Neural cell (in vitro differentiated cells): Measurements from ENCODE around the gene TCFL5. TPM values are rescaled to one million over a fixed set of nuclear protein-coding genes. Genes with fewer than 3 reads are reported as not detected.

Experiments
- H2AFZ ChIP-seq: fragments of 200-600, 300-800 bp; sonication (generic), shearing (Covaris generic); 2 replicates; pipeline ENCODE4 v1.6.0; 2014; ENCODE audit warnings: low read depth, mild to moderate bottlenecking, antibody characterized with exemption, low read length, moderate library complexity
- H3F3A ChIP-seq: fragments of 200-600 bp; shearing (Covaris generic); 2 replicates; pipeline ENCODE4 v1.6.1; 2016; ENCODE audit warnings: mild to moderate bottlenecking, moderate library complexity, mixed read lengths, antibody characterized with exemption, low read length; ENCODE audit not compliant: insufficient read depth, poor library complexity, severe bottlenecking
- H3K27ac ChIP-seq: fragments of 200-600, 300-800 bp; sonication (generic), shearing (Covaris generic); 2 replicates; pipeline ENCODE4 v1.5.1; 2014; ENCODE audit warnings: mild to moderate bottlenecking, low read length, moderate library complexity
- H3K27me3 ChIP-seq: fragments of 300-800, 200-600 bp; sonication (generic), shearing (Covaris generic); 2 replicates; pipeline ENCODE4 v1.6.0; 2014; ENCODE audit warnings: mild to moderate bottlenecking, low read depth, low read length, moderate library complexity; ENCODE audit not compliant: insufficient read depth
- H3K36me3 ChIP-seq: fragments of 300-800, 200-600 bp; sonication (generic), shearing (Covaris generic); 2 replicates; pipeline ENCODE4 v1.5.1; 2014; ENCODE audit warnings: mild to moderate bottlenecking, antibody characterized with exemption, low read length, moderate library complexity; ENCODE audit not compliant: insufficient read depth
- H3K4me2 ChIP-seq: fragments of 300-800, 200-600 bp; sonication (generic), shearing (Covaris generic); 2 replicates; pipeline ENCODE4 v1.6.0; 2014; ENCODE audit warnings: mild to moderate bottlenecking, low read length
- H3K4me3 ChIP-seq: fragments of 300-800, 200-600 bp; sonication (generic), shearing (Covaris generic); 2 replicates; pipeline ENCODE4 v1.5.1; 2014; ENCODE audit warnings: mild to moderate bottlenecking, low read length, moderate library complexity
- H3K79me2 ChIP-seq: fragments of 200-600 bp; shearing (Covaris generic); replicated peaks from 2 replicates; pipeline ENCODE4 v1.6.0; 2014; ENCODE audit warnings: mild to moderate bottlenecking, low read length, moderate library complexity; ENCODE audit not compliant: insufficient read depth
- H3K9ac ChIP-seq: fragments of 300-800, 200-600 bp; sonication (generic), shearing (Covaris generic); 2 replicates; pipeline ENCODE4 v1.6.1; 2016; ENCODE audit warnings: mild to moderate bottlenecking, low read length, mixed read lengths
- H3K9me2 ChIP-seq: fragments of 200-600 bp; shearing (Covaris generic); 2 replicates; pipeline ENCODE4 v1.6.1; 2016; ENCODE audit warnings: mild to moderate bottlenecking, low read length, mixed read lengths; ENCODE audit not compliant: insufficient read depth
- H3K9me3 ChIP-seq: fragments of 200-600, 300-800 bp; sonication (generic), shearing (Covaris generic); 2 replicates; pipeline ENCODE4 v1.6.1; 2016; ENCODE audit warnings: mild to moderate bottlenecking, mixed run types, low read length, moderate library complexity, mixed read lengths
- H4K20me1 ChIP-seq: fragments of 200-600 bp; shearing (Covaris generic); 2 replicates; pipeline ENCODE4 v1.6.1; 2016; ENCODE audit warnings: mild to moderate bottlenecking, mixed run types; ENCODE audit not compliant: insufficient read depth
- CTCF ChIP-seq: fragments of 450-650 bp; IDR thresholded peaks from 2 replicates; pipeline ENCODE4 v1.5.1; 2014; ENCODE audit warnings: antibody characterized with exemption, mild to moderate bottlenecking, moderate library complexity; ENCODE audit not compliant: poor library complexity, severe bottlenecking
- EP300 ChIP-seq: fragments of 450-650 bp; conservative IDR thresholded peaks from 2 replicates; pipeline ENCODE4 v1.6.1; 2014; ENCODE audit warnings: antibody characterized with exemption, mild to moderate bottlenecking, moderate library complexity; ENCODE audit not compliant: poor library complexity, severe bottlenecking
- EZH2 ChIP-seq: fragments of 200-600, 300-800 bp; shearing (Covaris generic), sonication (generic); IDR thresholded peaks from 2 replicates; pipeline ENCODE4 v1.6.1; 2014; ENCODE audit warnings: antibody characterized with exemption, low read length, borderline replicate concordance, mild to moderate bottlenecking; ENCODE audit not compliant: insufficient read depth, poor library complexity, severe bottlenecking
- MXI1 ChIP-seq: fragments of 450-650 bp; conservative IDR thresholded peaks from 2 replicates; pipeline ENCODE4 v1.6.1; 2014; ENCODE audit warnings: antibody characterized with exemption, mild to moderate bottlenecking; ENCODE audit not compliant: poor library complexity, severe bottlenecking
- POLR2AphosphoS5 ChIP-seq: IDR thresholded peaks from 2 replicates; pipeline ENCODE4 v1.6.1; 2012
- RAD21 ChIP-seq: fragments of 450-650 bp; conservative IDR thresholded peaks from 2 replicates; pipeline ENCODE4 v1.6.1; 2014; ENCODE audit warnings: antibody characterized with exemption, mild to moderate bottlenecking, moderate library complexity
- REST ChIP-seq: IDR thresholded peaks from 2 replicates; pipeline ENCODE4 v1.6.1; 2012; ENCODE audit warnings: borderline replicate concordance
- SMC3 ChIP-seq: fragments of 450-650 bp; conservative IDR thresholded peaks from 2 replicates; pipeline ENCODE4 v1.6.1; 2014; ENCODE audit warnings: antibody characterized with exemption, mild to moderate bottlenecking, moderate library complexity; ENCODE audit not compliant: poor library complexity
- TAF1 ChIP-seq: IDR thresholded peaks from 2 replicates; pipeline ENCODE4 v1.6.1; 2012; ENCODE audit warnings: low read depth
- polyA plus RNA-seq: library from polyadenylated mRNA; depleted of rRNA; stranded (reverse); fragments of >200 nt; gene quantifications from 2 replicates; pipeline ENCODE4 v1.2.3, GENCODE V29; 2014

TCFL5 gene
- polyA plus RNA-seq, 1 donor from 2014 or later = 9.8 TPM

GRCh38 chr20:62827311-62828038 lies 34.1 kb downstream of the TCFL5 start:
- TF ChIP-seq TAF1 (no peak), POLR2AphosphoS5 (no peak), EZH2 (no peak), MXI1 (no peak), EP300 (no peak), SMC3 (no peak), CTCF (no peak), REST (no peak), RAD21 (no peak)
- no peaks in the 10 kb centered on the region for H3F3A ChIP-seq
- H3K9ac ChIP-seq = no peak overlapping the region
- no peaks in the 10 kb centered on the region for H3K27me3 ChIP-seq
- H3K79me2 ChIP-seq = no peaks in the 10 kb centered on the region
- H3K4me2 ChIP-seq = no peak overlapping the region
- no peaks in the 10 kb centered on the region for H3K9me3 ChIP-seq
- no peak overlapping the region for H3K4me3 ChIP-seq
- H3K9me2 ChIP-seq = no peaks in the 10 kb centered on the region
- no peak overlapping the region for H3K27ac ChIP-seq
- H4K20me1 ChIP-seq = no peaks in the 10 kb centered on the region
- no peak overlapping the region for H2AFZ ChIP-seq
- H3K36me3 ChIP-seq = no peaks in the 10 kb centered on the region

- TF ChIP-seq EP300 = no peak
- no peak for TF ChIP-seq CTCF
- TF ChIP-seq EZH2 = no peak
- TF ChIP-seq RAD21 = no peak
- TF ChIP-seq SMC3 = no peak
- no peak for TF ChIP-seq MXI1
- Histone ChIP-seq H3F3A (no peaks in the 10 kb centered on the region), H2AFZ (no peak overlapping the region), H3K9me3 (no peaks in the 10 kb centered on the region), H4K20me1 (no peaks in the 10 kb centered on the region), H3K4me2 (no peak overlapping the region), H3K27ac (no peak overlapping the region), H3K27me3 (no peaks in the 10 kb centered on the region), H3K79me2 (no peaks in the 10 kb centered on the region), H3K4me3 (no peak overlapping the region), H3K36me3 (no peaks in the 10 kb centered on the region), H3K9ac (no peak overlapping the region), H3K9me2 (no peaks in the 10 kb centered on the region)
Observed at GRCh38 chr20:62826646-62827310, 34.8 kb downstream of the TCFL5 start.
